Ascending aorta (tissue), 2 donors: ENCODE measurements around the gene MALRD1. TPM values are rescaled to one million over a fixed set of nuclear protein-coding genes. Genes with fewer than 3 reads are reported as not detected.

ENCODE experiments used
- DNase-seq, 2 donors: peaks; one replicate each; pipeline ENCODE4 v3.0.0-alpha.2; 2019; ENCODE audit warnings: low spot score in 2 of 2
- H3K27ac ChIP-seq, 2 donors: fragments of 200-600 bp; sonication (generic); one replicate each; pipeline ENCODE4 v1.5.1; 2016 to 2017; ENCODE audit warnings: mild to moderate bottlenecking in 1 of 2
- H3K27me3 ChIP-seq: fragments of 200-600 bp; sonication (generic); one replicate; pipeline ENCODE4 v1.5.1; 2017
- H3K36me3 ChIP-seq, 2 donors: fragments of 200-600 bp; sonication (generic); one replicate each; pipeline ENCODE4 v1.5.1; 2016
- H3K4me1 ChIP-seq, 2 donors: fragments of 200-600 bp; sonication (generic); one replicate each; pipeline ENCODE4 v1.5.1; 2016 to 2017; ENCODE audit warnings: mild to moderate bottlenecking in 1 of 2
- H3K4me3 ChIP-seq, 2 donors: fragments of 200-600 bp; sonication (generic); one replicate each; pipeline ENCODE4 v1.5.1; 2016 to 2017; ENCODE audit warnings: mild to moderate bottlenecking in 1 of 2
- H3K9me3 ChIP-seq, 2 donors: fragments of 200-600 bp; sonication (generic); one replicate each; pipeline ENCODE4 v1.5.1; 2016
- CTCF ChIP-seq, 3 experiments: fragments of 200-600 bp in 2 of 3; fragments of 450-650 bp in 1 of 3; sonication (generic) in 2 of 3; IDR thresholded peaks; one replicate each; pipeline ENCODE4 v1.5.1; 2016 to 2019; ENCODE audit warnings: antibody characterized with exemption in 3 of 3, mild to moderate bottlenecking in 1 of 3, moderate library complexity in 1 of 3
- intact Hi-C: fragments of 100-400 bp; cut with DNase I; formaldehyde crosslinking; loops from one replicate; pipeline ENCODE4 v1.15.1; 2023
- total RNA-seq: library from RNA; depleted of rRNA; stranded (reverse); fragments of >200 nt; gene quantifications from one replicate; pipeline ENCODE4 v1.1.0, GENCODE V29; 2016

Gene MALRD1
- total RNA-seq, 1 donor from 2014 or later = not detected

GRCh38 chr10:19651549-19651948 is 602.9 kb downstream of the MALRD1 start:
- intact Hi-C loops = loop anchor here (10.0 kb wide), 2 partner anchors 273 to 1093 kb away; no protein-coding TSS in a partner anchor
- Histone ChIP-seq H3K36me3 (no peaks in the 10 kb centered on the region), H3K4me1 (peaks cover 0 to 9% of the 10 kb centered on the region in 2 donors), H3K9me3 (no peaks in the 10 kb centered on the region), H3K27ac (no peak overlapping the region), H3K27me3 (no peaks in the 10 kb centered on the region), H3K4me3 (no peak overlapping the region)
- DNase-seq = no peak
- TF ChIP-seq CTCF (IDR thresholded peaks at IDR 0.05) = no peak

GRCh38 chr10:19652750-19653149 is 604.1 kb downstream of the MALRD1 start:
- TF ChIP-seq CTCF (IDR thresholded peaks at IDR 0.05) = no peak
- Histone ChIP-seq H3K27ac (no peak overlapping the region), H3K4me3 (no peak overlapping the region), H3K4me1 (peaks cover 0 to 13% of the 10 kb centered on the region in 2 donors), H3K9me3 (no peaks in the 10 kb centered on the region), H3K36me3 (no peaks in the 10 kb centered on the region), H3K27me3 (no peaks in the 10 kb centered on the region)
- intact Hi-C loops = loop anchor here (10.0 kb wide), 2 partner anchors 272 to 1092 kb away; no protein-coding TSS in a partner anchor
- DNase-seq = no peak

- TF ChIP-seq CTCF (IDR thresholded peaks at IDR 0.05) = no peak
- Histone ChIP-seq H3K27me3 (no peaks in the 10 kb centered on the region), H3K36me3 (no peaks in the 10 kb centered on the region), H3K4me1 (peaks cover 0 to 22% of the 10 kb centered on the region in 2 donors), H3K4me3 (no peak overlapping the region), H3K27ac (peak overlapping the region; percentile 21 to 31), H3K9me3 (no peaks in the 10 kb centered on the region)
- no peak for DNase-seq
- intact Hi-C loops = loop anchor here (10.0 kb wide), 2 partner anchors 271 to 1091 kb away; no protein-coding TSS in a partner anchor
Measured at GRCh38 chr10:19653931-19654330, 605.3 kb downstream of the MALRD1 start.

GRCh38 chr10:19654576-19654975 is 606.0 kb downstream of the MALRD1 start:
- TF ChIP-seq CTCF (IDR thresholded peaks at IDR 0.05) = no peak
- Histone ChIP-seq H3K36me3 (no peaks in the 10 kb centered on the region), H3K27me3 (no peaks in the 10 kb centered on the region), H3K27ac (peak overlapping the region in 1 of 2 donors; percentile 21), H3K4me1 (peaks cover 0 to 28% of the 10 kb centered on the region in 2 donors), H3K4me3 (no peak overlapping the region), H3K9me3 (no peaks in the 10 kb centered on the region)
- intact Hi-C loops = loop anchor here (10.0 kb wide), 2 partner anchors 270 to 1090 kb away; no protein-coding TSS in a partner anchor
- no peak for DNase-seq

GRCh38 chr10:19656420-19657042 is 607.9 kb downstream of the MALRD1 start:
- Histone ChIP-seq H3K27me3 (no peaks in the 10 kb centered on the region), H3K4me1 (peaks cover 0 to 34% of the 10 kb centered on the region in 2 donors), H3K9me3 (no peaks in the 10 kb centered on the region), H3K27ac (peak overlapping the region in 1 of 2 donors; percentile 29), H3K4me3 (no peak overlapping the region), H3K36me3 (no peaks in the 10 kb centered on the region)
- no peak for DNase-seq
- no peak for TF ChIP-seq CTCF (IDR thresholded peaks at IDR 0.05)
- intact Hi-C loops = loop anchor here (10.0 kb wide), 2 partner anchors 268 to 1088 kb away; no protein-coding TSS in a partner anchor
